HUES48 (cell line): Measurements from ENCODE around the gene FAM222A.

Source experiments
- H3K27ac ChIP-seq: one replicate; pipeline ENCODE4 v1.7.0; 2013; ENCODE audit warnings: low read depth, low read length, inconsistent platforms
- H3K27me3 ChIP-seq: 2 replicates; pipeline ENCODE4 v1.6.1; 2013; ENCODE audit warnings: mild to moderate bottlenecking, low read length; ENCODE audit not compliant: control insufficient read depth, insufficient read depth
- H3K36me3 ChIP-seq: 2 replicates; pipeline ENCODE4 v1.6.1; 2013; ENCODE audit warnings: low read length; ENCODE audit not compliant: control insufficient read depth, insufficient read depth
- H3K4me1 ChIP-seq: 2 replicates; pipeline ENCODE4 v1.6.1; 2013; ENCODE audit warnings: mild to moderate bottlenecking, low read length; ENCODE audit not compliant: control insufficient read depth, insufficient read depth
- H3K4me3 ChIP-seq: 2 replicates; pipeline ENCODE4 v1.5.1; 2013; ENCODE audit warnings: mild to moderate bottlenecking, low read depth, low read length
- H3K9ac ChIP-seq: 2 replicates; pipeline ENCODE4 v1.6.1; 2013; ENCODE audit warnings: mild to moderate bottlenecking, low read depth, low read length, moderate library complexity
- H3K9me3 ChIP-seq: 2 replicates; pipeline ENCODE4 v1.6.1; 2013; ENCODE audit warnings: low read length; ENCODE audit not compliant: control insufficient read depth, insufficient read depth

Gene FAM222A

DNA sequence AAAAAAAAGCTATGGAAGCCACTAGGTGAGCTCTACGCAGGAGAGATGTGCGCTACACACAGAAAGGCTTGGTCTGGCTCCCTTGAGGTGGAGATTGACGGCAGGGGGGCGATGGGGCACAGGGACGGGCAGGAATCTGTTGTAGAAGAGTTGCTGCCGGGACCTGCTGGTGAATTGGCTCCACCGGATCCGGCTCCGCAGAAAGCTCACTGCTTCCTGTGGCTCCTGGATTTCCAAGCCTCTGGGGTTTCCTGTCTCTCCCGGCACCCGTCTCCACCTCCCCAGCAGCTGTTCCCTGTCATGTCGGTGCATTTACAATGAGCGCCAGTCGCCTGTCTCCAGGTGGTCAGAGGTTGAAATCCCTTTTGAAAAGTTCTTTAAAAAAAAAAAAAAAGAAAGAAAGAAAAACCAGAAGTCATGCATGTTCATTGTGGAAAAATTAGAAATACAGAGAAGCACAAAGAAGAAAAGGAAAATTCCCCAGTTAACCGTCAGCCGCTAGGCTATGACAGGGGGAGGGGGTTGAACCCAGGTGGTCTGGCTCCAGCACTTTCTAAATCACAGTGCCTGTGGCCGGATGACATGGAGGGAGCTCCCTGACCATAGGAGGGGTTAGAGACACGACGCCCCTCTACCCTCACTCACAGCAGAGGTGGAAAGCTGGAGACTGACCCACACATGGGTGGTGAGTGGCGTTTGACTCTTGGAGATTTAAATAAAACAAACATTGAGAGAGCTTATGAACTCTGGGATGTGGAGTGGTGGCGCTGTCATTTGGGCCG is 20.8 kb downstream of the FAM222A start:
- H3K4me3 ChIP-seq = 0 out of 2 replicates have a peak overlapping the region, but pooled peaks have one; percentile 25
- H3K27ac ChIP-seq = peak overlapping the region; percentile 16
- no peaks in the 10 kb centered on the region for H3K9me3 ChIP-seq
- peaks cover 17% of the 10 kb centered on the region for H3K4me1 ChIP-seq
- no peak overlapping the region for H3K9ac ChIP-seq
- H3K36me3 ChIP-seq = no peaks in the 10 kb centered on the region
- no peaks in the 10 kb centered on the region for H3K27me3 ChIP-seq

- Histone ChIP-seq H3K4me3 (no peak overlapping the region), H3K27me3 (no peaks in the 10 kb centered on the region), H3K4me1 (peaks cover 17% of the 10 kb centered on the region), H3K36me3 (no peaks in the 10 kb centered on the region), H3K9me3 (no peaks in the 10 kb centered on the region), H3K27ac (no peak overlapping the region), H3K9ac (no peak overlapping the region)
Measured at GRCh38 chr12:109735051-109735521, 21.5 kb downstream of the FAM222A start.

GRCh38 chr12:109735825-109736551 is 22.4 kb downstream of the FAM222A start:
- Histone ChIP-seq H3K9me3 (no peaks in the 10 kb centered on the region), H3K36me3 (no peaks in the 10 kb centered on the region), H3K27ac (no peak overlapping the region), H3K27me3 (no peaks in the 10 kb centered on the region), H3K9ac (no peak overlapping the region), H3K4me3 (no peak overlapping the region), H3K4me1 (peaks cover 17% of the 10 kb centered on the region)

DNA sequence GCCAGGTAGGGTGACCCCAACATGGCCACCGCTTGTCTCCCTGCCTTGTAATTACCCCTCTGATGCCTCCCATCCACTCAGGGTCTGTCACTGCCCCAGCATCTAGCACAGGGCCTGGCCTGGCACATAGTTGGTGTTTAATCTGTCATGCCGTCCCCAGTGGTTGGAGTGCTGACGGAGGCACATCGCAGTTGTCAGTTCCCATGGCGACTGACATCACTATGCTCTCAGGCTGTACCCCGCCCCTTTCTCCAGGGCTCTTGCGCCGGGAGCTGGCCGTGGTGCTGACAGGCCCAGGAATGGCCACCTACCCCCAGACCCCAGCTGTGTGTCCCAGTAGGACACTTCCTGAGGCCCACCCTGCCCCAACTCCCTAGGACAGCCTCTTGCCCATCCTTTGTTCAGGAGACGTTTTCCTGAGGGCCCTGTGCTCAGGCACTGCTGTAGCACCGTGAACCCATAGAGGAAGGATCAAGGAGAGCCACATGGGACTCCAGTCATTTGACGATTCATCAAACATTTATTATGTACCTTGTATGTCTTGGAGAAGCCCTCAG is 23.0 kb downstream of the FAM222A start:
- H3K9me3 ChIP-seq = no peaks in the 10 kb centered on the region
- no peak overlapping the region for H3K4me3 ChIP-seq
- H3K27me3 ChIP-seq = no peaks in the 10 kb centered on the region
- no peak overlapping the region for H3K27ac ChIP-seq
- H3K36me3 ChIP-seq = no peaks in the 10 kb centered on the region
- H3K9ac ChIP-seq = no peak overlapping the region
- peaks cover 17% of the 10 kb centered on the region for H3K4me1 ChIP-seq

DNA sequence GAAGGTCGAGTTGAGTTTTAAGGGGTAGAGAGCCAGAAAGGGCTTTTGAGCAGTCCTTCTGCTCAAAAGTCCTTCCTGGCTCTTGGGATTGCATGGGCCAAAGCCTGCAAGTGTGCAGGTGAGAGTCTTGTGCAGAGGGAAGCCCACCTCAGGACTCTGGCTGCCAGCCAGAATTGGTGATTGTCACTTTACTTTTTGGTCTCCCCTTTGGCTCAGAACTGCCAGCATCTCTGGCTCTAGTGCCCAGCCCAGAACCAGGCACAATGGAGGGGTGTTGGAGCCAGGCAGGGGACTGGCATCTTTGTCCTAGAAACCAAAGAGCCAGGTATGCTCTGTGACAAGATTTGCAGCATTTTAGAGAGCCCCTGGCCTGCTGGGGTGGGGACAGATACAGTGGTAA is 23.5 kb downstream of the FAM222A start:
- Histone ChIP-seq H3K36me3 (no peaks in the 10 kb centered on the region), H3K4me1 (peaks cover 17% of the 10 kb centered on the region), H3K27ac (peak overlapping the region; percentile 1), H3K4me3 (no peak overlapping the region), H3K9ac (no peak overlapping the region), H3K9me3 (no peaks in the 10 kb centered on the region), H3K27me3 (no peaks in the 10 kb centered on the region)

DNA sequence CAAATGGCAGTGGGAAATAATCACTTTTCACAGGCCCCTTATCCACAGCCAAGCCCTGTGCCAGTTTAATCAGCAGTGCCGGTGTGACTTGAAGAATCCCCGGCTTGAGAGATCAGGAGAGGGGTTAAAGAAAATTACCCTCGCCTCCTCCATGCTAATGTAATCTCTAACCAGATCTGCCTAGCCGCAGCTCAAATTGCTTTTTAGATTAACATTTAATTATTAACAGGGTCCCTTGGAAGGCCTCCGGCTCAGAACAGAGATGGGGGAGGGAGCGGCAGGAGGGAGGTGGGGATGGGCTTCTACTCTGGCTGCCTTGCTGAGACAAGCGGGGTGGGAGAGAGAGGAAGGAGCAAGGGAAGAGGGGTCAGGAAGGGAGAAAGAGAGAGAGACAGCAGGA is 24.0 kb downstream of the FAM222A start:
- H3K36me3 ChIP-seq = no peaks in the 10 kb centered on the region
- no peak overlapping the region for H3K4me3 ChIP-seq
- H3K9ac ChIP-seq = no peak overlapping the region
- H3K27me3 ChIP-seq = no peaks in the 10 kb centered on the region
- peaks cover 17% of the 10 kb centered on the region for H3K4me1 ChIP-seq
- H3K27ac ChIP-seq = peak overlapping the region; percentile 1
- no peaks in the 10 kb centered on the region for H3K9me3 ChIP-seq

DNA sequence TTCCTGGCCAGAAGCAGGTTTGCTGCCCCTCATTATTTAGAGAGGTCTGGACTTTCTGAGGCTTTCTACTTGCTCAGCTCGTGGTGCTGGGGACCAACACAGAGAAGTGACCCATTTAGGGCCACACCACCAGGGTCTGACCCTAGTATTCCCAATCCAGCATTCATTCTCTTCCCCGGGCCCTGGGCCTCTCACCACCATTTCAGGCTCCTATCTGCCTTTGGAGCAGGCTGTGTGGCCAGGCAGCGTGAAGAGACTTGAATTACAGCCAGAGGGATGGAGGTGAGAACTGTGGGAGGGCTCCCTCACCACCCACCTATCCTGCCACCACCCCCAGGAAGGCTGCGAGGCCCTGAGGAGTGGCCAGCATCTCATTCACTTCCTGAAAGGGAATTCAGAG is 24.6 kb downstream of the FAM222A start:
- Histone ChIP-seq H3K4me1 (peaks cover 17% of the 10 kb centered on the region), H3K27ac (no peak overlapping the region), H3K9me3 (no peaks in the 10 kb centered on the region), H3K27me3 (no peaks in the 10 kb centered on the region), H3K4me3 (no peak overlapping the region), H3K9ac (no peak overlapping the region), H3K36me3 (no peaks in the 10 kb centered on the region)

DNA sequence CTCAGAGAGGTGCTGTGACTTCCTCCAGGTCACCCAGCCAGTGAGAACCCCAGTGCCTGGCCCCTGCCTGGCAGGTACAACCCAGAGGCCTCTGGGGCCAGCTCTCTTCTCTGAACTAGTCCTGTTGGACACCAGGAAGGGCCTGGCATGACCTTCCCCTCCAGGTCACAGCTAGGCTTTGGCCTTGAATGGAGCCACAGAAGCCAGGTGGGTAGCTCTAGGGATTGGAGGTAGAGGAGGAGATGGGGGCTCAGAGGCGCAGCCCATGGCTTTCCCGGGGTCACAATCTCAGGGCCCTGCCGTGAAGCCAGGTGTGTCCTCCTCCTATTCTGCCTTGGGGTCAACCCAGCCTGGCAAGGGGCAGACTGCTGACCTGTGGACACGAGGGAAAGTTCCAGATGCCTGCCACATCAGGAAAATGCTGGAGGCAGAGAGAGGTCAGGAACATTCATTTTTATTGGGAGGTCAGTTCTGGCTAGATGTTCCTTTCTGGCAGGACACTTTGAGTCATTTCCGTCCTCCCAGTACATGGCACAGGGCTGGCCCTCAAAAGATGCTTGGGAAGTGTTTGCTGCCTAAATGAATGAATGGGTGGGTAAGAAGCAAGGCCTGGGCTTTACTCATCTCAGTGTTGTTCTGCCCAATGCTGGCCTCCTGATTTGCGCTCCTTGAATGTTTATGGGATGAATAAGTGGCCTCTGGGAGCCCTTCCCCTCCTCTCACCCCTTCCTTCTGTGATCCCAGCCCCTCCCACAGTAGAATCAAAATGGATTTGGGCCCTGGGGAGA is 25.4 kb downstream of the FAM222A start:
- H3K36me3 ChIP-seq = no peaks in the 10 kb centered on the region

GRCh38 chr12:109739747-109740693 is 26.4 kb downstream of the FAM222A start:
- Histone ChIP-seq H3K27me3 (no peaks in the 10 kb centered on the region), H3K27ac (no peak overlapping the region), H3K9ac (no peak overlapping the region), H3K9me3 (no peaks in the 10 kb centered on the region), H3K36me3 (no peaks in the 10 kb centered on the region), H3K4me3 (no peak overlapping the region), H3K4me1 (peaks cover 12% of the 10 kb centered on the region)

More for the DNA sequence above, 25.4 kb downstream of the FAM222A start:
- no peak overlapping the region for H3K4me3 ChIP-seq
- no peak overlapping the region for H3K27ac ChIP-seq
- no peaks in the 10 kb centered on the region for H3K27me3 ChIP-seq
- no peak overlapping the region for H3K9ac ChIP-seq
- peaks cover 17% of the 10 kb centered on the region for H3K4me1 ChIP-seq
- no peaks in the 10 kb centered on the region for H3K9me3 ChIP-seq
